ENCODE measurements around the gene SPP2.

DNA sequence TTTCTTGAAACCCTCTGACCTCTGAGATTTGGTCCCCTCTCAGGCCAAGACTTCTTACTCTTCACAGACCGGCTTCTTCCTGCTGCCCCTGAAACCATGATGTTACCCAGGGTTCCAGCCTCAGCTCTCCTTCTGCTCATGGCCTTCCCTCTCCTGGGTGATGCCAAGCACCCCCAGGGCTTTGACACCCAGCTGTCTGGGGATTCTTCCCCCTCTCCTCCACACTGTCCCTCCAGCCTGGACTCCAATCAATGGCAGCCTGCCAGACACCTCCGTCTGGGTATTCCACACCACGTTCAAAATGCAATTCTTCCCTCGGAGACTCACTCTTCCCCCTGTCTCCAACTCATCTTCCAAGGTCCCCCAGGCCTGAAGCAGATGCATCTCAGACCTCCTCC, 25.0 kb downstream of the SPP2 start:
- TF ChIP-seq EZH2 (IDR thresholded peaks at IDR 0.05): no peak
- no peak for TF ChIP-seq POLR2AphosphoS5 (IDR thresholded peaks at IDR 0.05; ENCODE audit: borderline replicate concordance, low read depth, low read length)
- no peak for TF ChIP-seq FOXP2 (optimal IDR thresholded peaks at IDR 0.05; ENCODE audit: control extremely low read depth, extremely low read length, insufficient read depth)
